GM06990 (cell line): Measurements from ENCODE around the gene PRKCE.
A peak's percentile ranks its signal among the peaks of the same experiment; 100 is the strongest.

Source experiments
- DNase-seq: peaks from one replicate; pipeline ENCODE4 v3.0.0-alpha.2; 2011; ENCODE audit not compliant: insufficient read length; ENCODE audit errors: extremely low read depth
- H3K27me3 ChIP-seq: replicated peaks from 2 replicates; pipeline ENCODE4 v1.6.0; 2011; ENCODE audit warnings: low read length; ENCODE audit not compliant: control insufficient read depth, insufficient read depth
- H3K36me3 ChIP-seq: 2 replicates; pipeline ENCODE4 v1.5.1; 2011; ENCODE audit warnings: low read length; ENCODE audit not compliant: control insufficient read depth, insufficient read depth
- H3K4me3 ChIP-seq: replicated peaks from 2 replicates; pipeline ENCODE4 v1.5.1; 2011; ENCODE audit warnings: low read depth, mild to moderate bottlenecking, control low read depth, low read length
- CTCF ChIP-seq: IDR thresholded peaks from 2 replicates; pipeline ENCODE4 v1.5.1; 2011; ENCODE audit warnings: low read length, control low read depth, mild to moderate bottlenecking, inconsistent platforms; ENCODE audit not compliant: insufficient read depth, poor library complexity, severe bottlenecking

The PRKCE gene

GRCh38 chr2:45992021-45992740 lies 340.7 kb downstream of the PRKCE start:
- Histone ChIP-seq H3K4me3 (no peak overlapping the region), H3K27me3 (no peaks in the 10 kb centered on the region), H3K36me3 (no peaks in the 10 kb centered on the region)
- TF ChIP-seq CTCF: no peak
- no peak for DNase-seq

GRCh38 chr2:45992741-45993475 lies 341.4 kb downstream of the PRKCE start:
- no peaks in the 10 kb centered on the region for H3K36me3 ChIP-seq
- DNase-seq: no peak
- no peak overlapping the region for H3K4me3 ChIP-seq
- H3K27me3 ChIP-seq: no peaks in the 10 kb centered on the region
- no peak for TF ChIP-seq CTCF

GRCh38 chr2:45993476-45993991 lies 342.1 kb downstream of the PRKCE start:
- no peaks in the 10 kb centered on the region for H3K36me3 ChIP-seq

GRCh38 chr2:45994060-45994459 lies 342.6 kb downstream of the PRKCE start:
- TF ChIP-seq CTCF: no peak
- H3K27me3 ChIP-seq: no peaks in the 10 kb centered on the region
- DNase-seq: no peak
- no peak overlapping the region for H3K4me3 ChIP-seq
- no peaks in the 10 kb centered on the region for H3K36me3 ChIP-seq

More at GRCh38 chr2:45993476-45993991, 342.1 kb downstream of the PRKCE start:
- Histone ChIP-seq H3K4me3 (no peak overlapping the region), H3K27me3 (no peaks in the 10 kb centered on the region)
- peak; percentile 76 for TF ChIP-seq CTCF
- no peak for DNase-seq

GRCh38 chr2:46000660-46001059 lies 349.2 kb downstream of the PRKCE start:
- H3K27me3 ChIP-seq: no peaks in the 10 kb centered on the region
- no peak for TF ChIP-seq CTCF
- no peak overlapping the region for H3K4me3 ChIP-seq
- DNase-seq: no peak
- H3K36me3 ChIP-seq: no peaks in the 10 kb centered on the region
